Activated naive CD4-positive, alpha-beta T cell treated with anti-CD3 and anti-CD28 coated beads, Interleukin-2, amount 50 U/mL, for 16 hours (primary cell): Measurements from ENCODE around the gene PACS1.
"Not testable (repeated sequence)": the region's sequence is repeated elsewhere in the genome, so short reads cannot be mapped to it uniquely, and the experiment has no call there.

Experiments used
- DNase-seq: peaks from one replicate; pipeline ENCODE4 v3.0.0-alpha.2; 2020

PACS1 gene

GRCh38 chr11:66230156-66230555 lies 160.1 kb downstream of the PACS1 start:
- no peak for DNase-seq

GRCh38 chr11:66230978-66231377 lies 160.9 kb downstream of the PACS1 start:
- no peak for DNase-seq

- DNase-seq: no peak
These were observed 161.5 kb downstream of the PACS1 start for GRCh38 chr11:66231561-66231960.

- DNase-seq: no peak
These were observed 162.7 kb downstream of the PACS1 start for GRCh38 chr11:66232769-66233168.

GRCh38 chr11:66233301-66233700 lies 163.2 kb downstream of the PACS1 start:
- no peak for DNase-seq

GRCh38 chr11:66235141-66235540 lies 165.1 kb downstream of the PACS1 start:
- DNase-seq: no peak

GRCh38 chr11:66237867-66238266 lies 167.8 kb downstream of the PACS1 start:
- no peak for DNase-seq

GRCh38 chr11:66238786-66239413 lies 168.8 kb downstream of the PACS1 start:
- DNase-seq: no peak

- DNase-seq: no peak
These were observed 169.4 kb downstream of the PACS1 start for GRCh38 chr11:66239511-66239910.

GRCh38 chr11:66239998-66240780 lies 170.1 kb downstream of the PACS1 start:
- no peak for DNase-seq

GRCh38 chr11:66240781-66241136 lies 170.7 kb downstream of the PACS1 start:
- no peak for DNase-seq

- DNase-seq: no peak
These were observed 172.2 kb downstream of the PACS1 start for GRCh38 chr11:66242095-66242765.

GRCh38 chr11:66243782-66244535 lies 173.9 kb downstream of the PACS1 start:
- DNase-seq: no peak

GRCh38 chr11:66247295-66247694 lies 177.2 kb downstream of the PACS1 start:
- DNase-seq: no peak

- DNase-seq: no peak
These were observed 177.7 kb downstream of the PACS1 start for GRCh38 chr11:66247801-66248200.

GRCh38 chr11:66248903-66249302 lies 178.8 kb downstream of the PACS1 start:
- DNase-seq: no peak

GRCh38 chr11:66251809-66252208 lies 181.7 kb downstream of the PACS1 start:
- no peak for DNase-seq

GRCh38 chr11:66253081-66253480 lies 183.0 kb downstream of the PACS1 start:
- not testable (repeated sequence) for DNase-seq

GRCh38 chr11:66258473-66258893 lies 188.4 kb downstream of the PACS1 start:
- no peak for DNase-seq

- DNase-seq: no peak
These were observed 189.2 kb downstream of the PACS1 start for GRCh38 chr11:66259225-66259624.

- no peak for DNase-seq
These were observed 189.9 kb downstream of the PACS1 start for GRCh38 chr11:66259956-66260355.

- DNase-seq: no peak
These were observed 191.5 kb downstream of the PACS1 start for GRCh38 chr11:66261578-66261977.

GRCh38 chr11:66262191-66262590 lies 192.1 kb downstream of the PACS1 start:
- no peak for DNase-seq
